RPMI7951 (cell line): ENCODE measurements around the gene RPH3AL. TPM values are rescaled to one million over a fixed set of nuclear protein-coding genes. Genes with fewer than 3 reads are reported as not detected.
"Not testable (repeated sequence)": the region's sequence is repeated elsewhere in the genome, so short reads cannot be mapped to it uniquely, and the experiment has no call there.

Experiments
- DNase-seq: peaks from one replicate; pipeline ENCODE4 v3.0.0-alpha.2; 2012; ENCODE audit warnings: low read depth
- total RNA-seq: library from RNA; depleted of rRNA; stranded (reverse); fragments of >200 nt; shearing (Covaris generic); gene quantifications from 2 replicates; pipeline ENCODE4 v1.2.3, GENCODE V29; 2014

RPH3AL gene
- total RNA-seq, 1 experiment from 2014 or later = 1.2 TPM

GRCh38 chr17:260944-261343 is 91.7 kb downstream of the RPH3AL start:
- DNase-seq = no peak

GRCh38 chr17:260031-260791 is 92.4 kb downstream of the RPH3AL start:
- no peak for DNase-seq

GRCh38 chr17:259341-259976 is 93.1 kb downstream of the RPH3AL start:
- DNase-seq = no peak

GRCh38 chr17:258906-259305 is 93.7 kb downstream of the RPH3AL start:
- no peak for DNase-seq

GRCh38 chr17:258045-258734 is 94.4 kb downstream of the RPH3AL start:
- DNase-seq = no peak

- no peak for DNase-seq
Observed at GRCh38 chr17:253091-253846, 99.3 kb downstream of the RPH3AL start.

GRCh38 chr17:252456-252855 is 100.2 kb downstream of the RPH3AL start:
- no peak for DNase-seq

- no peak for DNase-seq
Observed at GRCh38 chr17:251531-251930, 101.1 kb downstream of the RPH3AL start.

- no peak for DNase-seq
Observed at GRCh38 chr17:250487-251300, 101.9 kb downstream of the RPH3AL start.

GRCh38 chr17:249236-249993 is 103.2 kb downstream of the RPH3AL start:
- DNase-seq = no peak

- DNase-seq = no peak
Observed at GRCh38 chr17:248337-249235, 104.0 kb downstream of the RPH3AL start.

GRCh38 chr17:247767-248166 is 104.8 kb downstream of the RPH3AL start:
- no peak for DNase-seq

- DNase-seq = no peak
Observed at GRCh38 chr17:246851-247421, 105.7 kb downstream of the RPH3AL start.

GRCh38 chr17:246226-246625 is 106.4 kb downstream of the RPH3AL start:
- DNase-seq = no peak

GRCh38 chr17:245611-246010 is 107.0 kb downstream of the RPH3AL start:
- no peak for DNase-seq

GRCh38 chr17:245020-245419 is 107.6 kb downstream of the RPH3AL start:
- DNase-seq = no peak

- not testable (repeated sequence) for DNase-seq
Observed at GRCh38 chr17:243924-244323, 108.7 kb downstream of the RPH3AL start.

GRCh38 chr17:238964-239259 is 113.7 kb downstream of the RPH3AL start:
- DNase-seq = no peak
